IMR-90 (cell line): ENCODE results near the gene VAV3.

Source experiments
- BHLHE40 ChIP-seq: fragments of 150-350 bp; IDR thresholded peaks from 2 replicates; pipeline ENCODE4 v1.6.1; 2016; ENCODE audit warnings: mild to moderate bottlenecking, low read depth, low read length
- CTCF ChIP-seq: conservative IDR thresholded peaks from 2 replicates; pipeline ENCODE4 v1.5.1; 2012; ENCODE audit warnings: mild to moderate bottlenecking, low read depth, low read length, improper control_type of control experiment
- FOS ChIP-seq: fragments of 150-350 bp; IDR thresholded peaks from 2 replicates; pipeline ENCODE4 v1.6.1; 2016; ENCODE audit warnings: low read depth, low read length
- MAFK ChIP-seq: IDR thresholded peaks from 2 replicates; pipeline ENCODE4 v1.6.1; 2012; ENCODE audit warnings: low read depth, low read length, improper control_type of control experiment
- NFE2L2 ChIP-seq: fragments of 150-350 bp; IDR thresholded peaks from 2 replicates; pipeline ENCODE4 v1.6.1; 2016; ENCODE audit warnings: low read depth, mild to moderate bottlenecking, low read length
- POLR2A ChIP-seq: IDR thresholded peaks from 2 replicates; pipeline ENCODE4 v1.6.1; 2012; ENCODE audit warnings: mild to moderate bottlenecking, low read depth, low read length
- RFX5 ChIP-seq: IDR thresholded peaks from 2 replicates; pipeline ENCODE4 v1.8.0; 2012; ENCODE audit warnings: low read depth, mild to moderate bottlenecking, low read length, moderate library complexity
- USF2 ChIP-seq: fragments of 150-350 bp; IDR thresholded peaks from 2 replicates; pipeline ENCODE4 v1.6.1; 2017; ENCODE audit warnings: mild to moderate bottlenecking, antibody characterized with exemption, low read length, low read depth

- no peak for TF ChIP-seq CTCF
- no peak for TF ChIP-seq NFE2L2
- no peak for TF ChIP-seq USF2
- TF ChIP-seq POLR2A, result no peak
- TF ChIP-seq RFX5, result no peak
- TF ChIP-seq BHLHE40, result no peak
- no peak for TF ChIP-seq FOS
- TF ChIP-seq MAFK, result no peak
Observed at GRCh38 chr1:107781245-107781644, 183.7 kb downstream of the VAV3 start.
